Lung (tissue), 12 donors: ENCODE measurements around the gene CRPPA. TPM values are rescaled to one million over a fixed set of nuclear protein-coding genes. Genes with fewer than 3 reads are reported as not detected.

Experiments
- ATAC-seq: fragments of 200-7000 bp; cut with Tn5 transposase; one replicate; pipeline ENCODE4 v1.9.1; 2020; ENCODE audit warnings: moderate number of reproducible peaks; ENCODE audit not compliant: insufficient read depth, low FRiP score
- DNase-seq, 3 donors: peaks; one replicate each; pipeline ENCODE4 v3.0.0-alpha.2; 2013 to 2017
- H3K27ac ChIP-seq, 2 donors: one replicate each; pipeline ENCODE4 v1.5.1; 2013; ENCODE audit warnings: mild to moderate bottlenecking in 2 of 2, moderate library complexity in 2 of 2, control low read depth in 1 of 2, inconsistent platforms in 1 of 2, low read depth in 1 of 2, low read length in 1 of 2
- H3K27me3 ChIP-seq, 3 donors: one replicate each; pipeline ENCODE4 v1.5.1; 2013; ENCODE audit warnings: low read length in 2 of 3; ENCODE audit not compliant: control insufficient read depth in 3 of 3, insufficient read depth in 3 of 3
- H3K36me3 ChIP-seq, 4 donors: one replicate each; pipeline ENCODE4 v1.5.1; 2013; ENCODE audit warnings: low read length in 4 of 4, mild to moderate bottlenecking in 1 of 4, moderate library complexity in 1 of 4; ENCODE audit not compliant: control insufficient read depth in 4 of 4, insufficient read depth in 4 of 4
- H3K4me1 ChIP-seq, 5 donors: one replicate each; pipeline ENCODE4 v1.5.1; 2013; ENCODE audit warnings: low read length in 5 of 5, mild to moderate bottlenecking in 2 of 5, moderate library complexity in 1 of 5; ENCODE audit not compliant: control insufficient read depth in 5 of 5, insufficient read depth in 5 of 5
- H3K4me3 ChIP-seq: one replicate; pipeline ENCODE4 v1.5.1; 2013; ENCODE audit warnings: mild to moderate bottlenecking, control low read depth, moderate library complexity
- H3K9ac ChIP-seq, 2 donors: one replicate each; pipeline ENCODE4 v1.5.1; 2013; ENCODE audit warnings: low read length in 2 of 2, control low read depth in 1 of 2; ENCODE audit not compliant: insufficient read depth in 1 of 2
- H3K9me3 ChIP-seq, 4 donors: one replicate each; pipeline ENCODE4 v1.5.1; 2013; ENCODE audit warnings: low read length in 3 of 4, mild to moderate bottlenecking in 1 of 4, moderate library complexity in 1 of 4; ENCODE audit not compliant: control insufficient read depth in 4 of 4, insufficient read depth in 3 of 4
- WGBS, 2 donors: extraction: QIAGEN DNeasy Blood & Tissue Kit; methylation state at CpG; one replicate each; pipeline ENCODE4 v1.1.7; 2013; 5-methylcytosine and 5-hydroxymethylcytosine counted together
- polyA plus RNA-seq, 2 donors: library from polyadenylated mRNA; stranded (reverse); fragments of 200-250 nt; gene quantifications; one replicate each; pipeline ENCODE4 v1.2.1, GENCODE V29; 2013
- total RNA-seq, 2 donors: library from RNA; depleted of rRNA in 1 of 2; stranded (reverse); fragments of >200 nt in 1 of 2; gene quantifications; one replicate each; pipeline ENCODE4 v1.2.1, GENCODE V29; 2014 to 2021
- TF ChIP-seq, protein P1 (sequence below): IDR thresholded peaks from 2 replicates; pipeline ENCODE4 v1.5.1; 2012; ENCODE audit warnings: mild to moderate bottlenecking; ENCODE audit errors: control extremely low read depth, extremely low read depth
- donor health status: control.
- donor health status: control.
- donor health status: Bipolar disorder and iron deficiency.
- donor health status: healthy.
- donor health status: DM: yes; HTN: yes; CAD: no.

CRPPA gene
- total and polyA plus RNA-seq, 4 donors = 0.38 to 8.6 (median 2.0) TPM

DNA sequence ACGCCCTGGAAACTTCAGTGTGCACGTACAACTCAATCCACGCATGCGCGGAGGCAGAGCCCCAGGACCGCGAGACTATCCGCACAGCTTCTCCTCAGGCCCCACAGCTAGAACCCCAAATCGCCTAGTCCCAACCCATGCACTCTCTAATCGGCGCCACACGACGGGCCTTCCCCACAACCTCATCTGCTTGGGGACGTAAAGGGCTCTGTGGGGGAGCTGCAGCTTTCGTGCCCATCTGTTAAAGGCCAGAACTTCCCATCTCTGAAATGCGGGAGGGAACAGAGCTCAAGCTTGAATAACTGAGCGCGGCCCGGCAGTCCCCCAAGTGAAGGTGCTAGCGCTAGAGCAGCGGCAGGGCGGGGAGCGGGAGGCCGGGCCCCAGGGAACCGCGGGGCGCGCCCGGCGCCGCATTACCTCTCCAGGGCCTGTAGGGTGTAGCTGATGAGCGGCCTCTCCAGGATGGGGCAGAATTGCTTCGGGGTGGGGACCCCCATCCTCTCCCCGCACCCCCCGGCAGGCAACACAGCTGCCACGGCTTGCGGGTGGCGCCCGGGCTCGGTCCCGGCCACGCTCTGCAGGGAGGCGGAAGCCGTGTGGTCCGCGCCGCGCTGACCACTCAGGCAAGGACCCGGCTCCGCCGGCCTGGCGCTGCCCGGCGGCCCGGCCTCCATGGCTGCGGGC, 547 bp downstream of the CRPPA start:
- TF ChIP-seq, protein P1, sequence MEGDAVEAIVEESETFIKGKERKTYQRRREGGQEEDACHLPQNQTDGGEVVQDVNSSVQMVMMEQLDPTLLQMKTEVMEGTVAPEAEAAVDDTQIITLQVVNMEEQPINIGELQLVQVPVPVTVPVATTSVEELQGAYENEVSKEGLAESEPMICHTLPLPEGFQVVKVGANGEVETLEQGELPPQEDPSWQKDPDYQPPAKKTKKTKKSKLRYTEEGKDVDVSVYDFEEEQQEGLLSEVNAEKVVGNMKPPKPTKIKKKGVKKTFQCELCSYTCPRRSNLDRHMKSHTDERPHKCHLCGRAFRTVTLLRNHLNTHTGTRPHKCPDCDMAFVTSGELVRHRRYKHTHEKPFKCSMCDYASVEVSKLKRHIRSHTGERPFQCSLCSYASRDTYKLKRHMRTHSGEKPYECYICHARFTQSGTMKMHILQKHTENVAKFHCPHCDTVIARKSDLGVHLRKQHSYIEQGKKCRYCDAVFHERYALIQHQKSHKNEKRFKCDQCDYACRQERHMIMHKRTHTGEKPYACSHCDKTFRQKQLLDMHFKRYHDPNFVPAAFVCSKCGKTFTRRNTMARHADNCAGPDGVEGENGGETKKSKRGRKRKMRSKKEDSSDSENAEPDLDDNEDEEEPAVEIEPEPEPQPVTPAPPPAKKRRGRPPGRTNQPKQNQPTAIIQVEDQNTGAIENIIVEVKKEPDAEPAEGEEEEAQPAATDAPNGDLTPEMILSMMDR = no peak
- WGBS, 2 donors = 0 to 1% methylated on average over 38 to 56 of the region's 56 CpGs
- peak; percentile 87 for ATAC-seq
- H3K4me1 ChIP-seq = peaks cover 0 to 31% (median 0%) of the 10 kb centered on the region in 5 donors
- peak; percentile 89 to 97 (median 96) for DNase-seq
- no peaks in the 10 kb centered on the region for H3K36me3 ChIP-seq
- peak overlapping the region; percentile 72 to 92 for H3K9ac ChIP-seq
- H3K27ac ChIP-seq = peak overlapping the region; percentile 99 to 100
- peak overlapping the region; percentile 71 for H3K4me3 ChIP-seq
- no peaks in the 10 kb centered on the region for H3K27me3 ChIP-seq
- no peaks in the 10 kb centered on the region for H3K9me3 ChIP-seq

DNA sequence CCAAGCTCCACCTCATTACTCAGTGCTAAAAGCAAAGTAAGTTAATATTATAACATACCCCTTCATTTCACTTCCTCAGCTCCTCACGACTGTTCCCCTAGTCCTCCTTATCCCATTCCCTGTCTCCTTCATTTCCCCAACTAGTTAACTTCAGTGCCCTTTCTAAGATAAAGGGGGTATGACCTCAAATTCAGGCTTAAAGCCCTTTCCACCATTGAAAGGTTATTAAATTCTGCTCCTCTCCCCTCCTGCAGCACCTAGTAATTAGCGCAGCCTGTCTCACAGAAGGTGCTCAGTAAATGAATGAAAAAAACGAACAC, 1.0 kb downstream of the CRPPA start:
- ATAC-seq = no peak

DNA sequence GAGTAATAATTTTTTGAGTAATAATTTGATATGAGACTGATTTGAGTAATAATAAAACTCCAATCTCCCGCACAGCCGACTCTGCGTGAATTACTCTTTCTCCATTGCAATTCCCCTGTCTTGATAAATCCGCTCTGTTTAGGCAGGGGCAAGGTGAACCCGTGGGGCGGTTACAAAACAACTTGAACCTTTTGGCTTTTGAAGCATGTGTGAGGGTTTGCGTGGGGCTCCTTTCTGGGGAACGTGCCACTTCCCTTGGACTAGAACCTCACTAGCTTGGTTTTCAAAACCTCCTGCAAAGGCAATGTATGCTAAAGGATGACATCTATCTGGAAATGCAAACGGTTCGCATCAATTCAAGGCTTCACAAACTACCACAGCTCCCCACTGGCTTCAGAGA, 1.5 kb downstream of the CRPPA start:
- Histone ChIP-seq H3K4me1 (peaks cover 0 to 31% (median 0%) of the 10 kb centered on the region in 5 donors), H3K4me3 (no peak overlapping the region), H3K9ac (peak overlapping the region in 1 of 2 donors; percentile 92), H3K27me3 (no peaks in the 10 kb centered on the region), H3K36me3 (no peaks in the 10 kb centered on the region), H3K9me3 (no peaks in the 10 kb centered on the region), H3K27ac (peak overlapping the region; percentile 32 to 100)
- TF ChIP-seq, protein P1 = no peak
- WGBS, 2 donors = 72% methylated on average over 10 of the region's 10 CpGs
- DNase-seq (no peak), ATAC-seq (no peak)

More for the DNA sequence above, 1.0 kb downstream of the CRPPA start:
- no peak for DNase-seq
- Histone ChIP-seq H3K36me3 (no peaks in the 10 kb centered on the region), H3K4me3 (peak overlapping the region; percentile 71), H3K9me3 (no peaks in the 10 kb centered on the region), H3K9ac (peak overlapping the region; percentile 72 to 92), H3K27me3 (no peaks in the 10 kb centered on the region), H3K27ac (peak overlapping the region; percentile 99 to 100), H3K4me1 (peaks cover 0 to 31% (median 0%) of the 10 kb centered on the region in 5 donors)
- 2% methylated on average over 3 of the region's 3 CpGs for WGBS, 2 donors
- TF ChIP-seq, protein P1 = no peak
